K562 (cell line): ENCODE data around the gene DDX23. TPM values are rescaled to one million over a fixed set of nuclear protein-coding genes. Genes with fewer than 3 reads are reported as not detected.
A peak's percentile ranks its signal among the peaks of the same experiment; 100 is the strongest.

Experiments
- CHD1 ChIP-seq: fragments of 200-600 bp; sonication (generic); IDR thresholded peaks from one replicate; pipeline ENCODE4 v1.6.1; 2012; ENCODE audit warnings: mild to moderate bottlenecking, moderate library complexity, low read length, inconsistent platforms
- CREB3L1 ChIP-seq: fragments of 450-650 bp; IDR thresholded peaks from 2 replicates; pipeline ENCODE4 v1.6.1; 2014; ENCODE audit warnings: low read depth, mild to moderate bottlenecking, moderate library complexity, borderline replicate concordance
- CREM ChIP-seq: IDR thresholded peaks from 2 replicates; pipeline ENCODE4 v1.6.1; 2014; ENCODE audit warnings: antibody characterized with exemption, low read depth
- CXXC5 ChIP-seq: fragments of 250-450 bp; sonication (Bioruptor Pico); IDR thresholded peaks from 2 replicates; pipeline ENCODE4 v1.8.0; 2022; ENCODE audit warnings: inconsistent platforms, mild to moderate bottlenecking, moderate library complexity
- DMBX1 ChIP-seq: fragments of 250-450 bp; sonication (Bioruptor Pico); IDR thresholded peaks from 2 replicates; pipeline ENCODE4 v1.8.0; 2022; ENCODE audit warnings: inconsistent platforms, mild to moderate bottlenecking, moderate library complexity, borderline replicate concordance
- FOXA1 ChIP-seq: fragments of 450-650 bp; IDR thresholded peaks from 2 replicates; pipeline ENCODE4 v1.6.1; 2016; ENCODE audit warnings: mild to moderate bottlenecking, borderline replicate concordance
- GABPB1 ChIP-seq: sonication (generic); formaldehyde crosslinking; IDR thresholded peaks from 2 replicates; pipeline ENCODE4 v1.8.0; 2022; ENCODE audit warnings: mild to moderate bottlenecking, missing genetic modification reagents
- GTF2B ChIP-seq: IDR thresholded peaks from 2 replicates; pipeline ENCODE4 v1.6.1; 2011; ENCODE audit not compliant: insufficient read length; ENCODE audit errors: extremely low read depth
- GTF2F1 ChIP-seq: IDR thresholded peaks from 2 replicates; pipeline ENCODE4 v1.6.1; 2011; ENCODE audit warnings: low read depth, low read length, improper control_type of control experiment
- IFI16 ChIP-seq: fragments of 250-450 bp; sonication (Bioruptor Pico); IDR thresholded peaks from 2 replicates; pipeline ENCODE4 v2.1.2; 2022; ENCODE audit warnings: mild to moderate bottlenecking, inconsistent platforms
- KDM5B ChIP-seq: fragments of 200-600 bp; sonication (generic); IDR thresholded peaks from 2 replicates; pipeline ENCODE4 v1.6.1; 2012; ENCODE audit warnings: low read depth, mild to moderate bottlenecking, moderate library complexity, low read length, control low read depth, inconsistent platforms; ENCODE audit not compliant: insufficient replicate concordance
- NCOA6 ChIP-seq: fragments of 450-650 bp; IDR thresholded peaks from 2 replicates; pipeline ENCODE4 v1.6.1; 2017; ENCODE audit warnings: mild to moderate bottlenecking
- NFIX ChIP-seq: fragments of 250-450 bp; sonication (Bioruptor Pico); IDR thresholded peaks from 2 replicates; pipeline ENCODE4 v1.4.0; 2020; ENCODE audit warnings: low read depth, mild to moderate bottlenecking, moderate library complexity
- NKRF ChIP-seq: fragments of 450-650 bp; IDR thresholded peaks from 2 replicates; pipeline ENCODE4 v1.6.1; 2016; ENCODE audit warnings: borderline replicate concordance
- PHB ChIP-seq: fragments of 250-450 bp; sonication (Bioruptor Pico); IDR thresholded peaks from 2 replicates; pipeline ENCODE4 v1.5.0; 2021
- PTRF ChIP-seq: fragments of 450-650 bp; IDR thresholded peaks from 2 replicates; pipeline ENCODE4 v1.6.1; 2016; ENCODE audit warnings: mild to moderate bottlenecking, missing genetic modification characterization, missing compliant biosample characterization
- RB1 ChIP-seq: fragments of 450-650 bp; IDR thresholded peaks from 2 replicates; pipeline ENCODE4 v1.6.1; 2017; ENCODE audit warnings: low read depth, mild to moderate bottlenecking
- RCOR1 ChIP-seq, 2 experiments: IDR thresholded peaks; 2 replicates each; pipeline ENCODE4 v1.6.1; 2012; ENCODE audit warnings: low read depth in 2 of 2, low read length in 2 of 2, borderline replicate concordance in 1 of 2, improper control_type of control experiment in 1 of 2
- SMAD1 ChIP-seq: fragments of 150-350 bp; IDR thresholded peaks from 2 replicates; pipeline ENCODE4 v1.6.1; 2014; ENCODE audit warnings: low read length, low read depth; ENCODE audit not compliant: partially characterized antibody
- ZFX ChIP-seq: sonication (generic); formaldehyde crosslinking; IDR thresholded peaks from 2 replicates; pipeline ENCODE4 v1.8.0; 2022; ENCODE audit warnings: mild to moderate bottlenecking, missing genetic modification reagents, moderate library complexity
- ZNF143 ChIP-seq: sonication (generic); formaldehyde crosslinking; IDR thresholded peaks from 2 replicates; pipeline ENCODE4 v1.9.0; 2022; ENCODE audit warnings: mild to moderate bottlenecking, missing genetic modification reagents
- ZNF239 ChIP-seq: fragments of 250-450 bp; sonication (Bioruptor Pico); IDR thresholded peaks from 2 replicates; pipeline ENCODE4 v1.4.0; 2020; ENCODE audit warnings: mild to moderate bottlenecking
- ZNF766 ChIP-seq: fragments of 200-800 bp; sonication (Bioruptor generic); conservative IDR thresholded peaks from 2 replicates; pipeline ENCODE4 v1.6.1; 2016; ENCODE audit warnings: missing genetic modification characterization, missing compliant biosample characterization
- ZNF780A ChIP-seq: fragments of 250-450 bp; sonication (Bioruptor Pico); IDR thresholded peaks from 2 replicates; pipeline ENCODE4 v1.5.0; 2021; ENCODE audit warnings: mild to moderate bottlenecking
- polyA plus RNA-seq, 8 experiments: library from polyadenylated mRNA; depleted of rRNA in 4 of 8; stranded (reverse) in 5 of 8; unstranded in 3 of 8; fragments of >200 nt; fragmentation: Nextera tagmentation in 2 of 8; fragmentation: Illumina TruSeq in 1 of 8; extraction: Ambion mirVana in 2 of 8; extraction: Trizol in 1 of 8; gene quantifications; 2 replicates each; pipeline versions ENCODE4 v1.2.1 to v1.2.3, GENCODE V29; 2011 to 2014; ENCODE audit warnings: inconsistent platforms in 1 of 8, missing spikeins in 1 of 8
- total RNA-seq, 7 experiments: library from RNA; depleted of rRNA in 6 of 7; stranded (reverse); fragments of >200 nt in 6 of 7; fragmentation: Illumina TruSeq in 2 of 7; extraction: Trizol in 2 of 7; gene quantifications; 2 replicates each; pipeline versions ENCODE4 v1.2.1 to v1.2.3, GENCODE V29; 2011 to 2021; ENCODE audit warnings: low replicate concordance in 1 of 7

Gene DDX23
- total and polyA plus RNA-seq, 9 of the 15 experiments (the other 6 are each of a cell fraction or from before 2014, with no cell fraction given) = 32.4 to 138 (median 104) TPM

DNA sequence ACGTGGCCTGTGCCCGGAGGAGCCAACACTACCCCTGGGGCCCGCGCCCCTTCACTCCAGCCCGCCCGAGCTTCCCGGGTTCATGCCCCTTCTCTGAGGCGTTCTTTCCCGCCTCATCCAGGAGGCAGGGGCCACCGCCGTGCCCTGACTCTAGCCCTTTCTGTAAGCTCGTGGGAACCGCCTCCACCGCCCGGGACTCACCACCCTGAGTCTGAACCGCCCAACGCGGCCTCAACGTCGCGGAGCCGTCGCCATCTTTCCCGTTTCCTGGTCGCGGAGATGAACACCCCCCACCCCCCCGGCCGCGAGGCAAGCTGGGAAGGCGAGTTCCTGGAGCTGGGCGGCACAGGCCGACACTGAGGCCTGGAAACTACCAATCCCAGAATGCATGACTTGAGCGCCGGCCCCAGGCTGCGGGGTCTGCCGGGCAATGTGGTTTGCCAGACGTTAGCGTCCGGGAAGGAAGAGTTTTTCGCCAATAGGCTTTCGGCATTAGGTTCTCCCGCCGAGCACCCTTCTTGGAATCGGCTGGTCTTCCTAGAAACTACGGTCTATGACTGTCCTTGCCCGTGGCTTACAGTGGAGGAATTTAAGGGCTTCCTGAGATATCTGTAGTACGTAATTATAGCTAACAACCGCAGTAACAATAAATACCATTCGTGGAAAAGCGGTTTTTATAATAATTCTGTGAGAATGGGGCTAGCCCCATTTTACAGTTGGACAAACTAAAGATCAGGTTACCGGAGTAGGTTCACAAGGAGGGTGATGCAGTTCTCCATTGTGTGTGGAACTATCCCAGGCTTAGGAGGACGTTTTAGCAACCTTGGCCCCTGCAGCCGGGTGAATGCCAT, at the start of gene DDX23 (continued):
- peak; percentile 99 for TF ChIP-seq ZNF766 (CRISPR knock-in tag)
- peak in 1 of 2 experiments; percentile 36; a peak in 1 of 4 replicates for TF ChIP-seq RCOR1 (IDR thresholded peaks at IDR 0.05; ENCODE audit: borderline replicate concordance in 1 of 2, low read depth in 2 of 2, low read length in 2 of 2)
- TF ChIP-seq CREB3L1 = peak; percentile 97
- no peak for TF ChIP-seq GTF2B
- TF ChIP-seq ZNF239 (CRISPR knock-in tag) = peak; percentile 79
- peak; percentile 65; the same call in 1 of the 2 replicates for TF ChIP-seq GTF2F1
- peak; percentile 87 for TF ChIP-seq KDM5B
- peak; percentile 50 for TF ChIP-seq CHD1
- peak; percentile 16 for TF ChIP-seq SMAD1
- peak; percentile 57; the same call in 1 of the 2 replicates for TF ChIP-seq GABPB1
- TF ChIP-seq ZNF143 (CRISPR knock-in tag) = peak; percentile 100
- no peak for TF ChIP-seq PTRF (tag)
- no peak for TF ChIP-seq FOXA1
- peak; percentile 78 for TF ChIP-seq NKRF
- TF ChIP-seq CREM = peak; percentile 97
- peak; percentile 90 for TF ChIP-seq ZFX (CRISPR knock-in tag)
- peak; percentile 92; the same call in 1 of the 2 replicates for TF ChIP-seq PHB (CRISPR knock-in tag)
- TF ChIP-seq ZNF780A (CRISPR knock-in tag) = no peak
- TF ChIP-seq NFIX = no peak
- TF ChIP-seq DMBX1 (CRISPR knock-in tag) = peak; percentile 93
- TF ChIP-seq CXXC5 = peak; percentile 98
- peak; percentile 71 for TF ChIP-seq NCOA6
- TF ChIP-seq IFI16 (CRISPR knock-in tag) = no peak
- peak; percentile 57 for TF ChIP-seq RB1
